Stimulated activated CD8-positive, alpha-beta memory T cell treated with anti-CD3 and anti-CD28 coated beads, Interleukin-4, amount 100 ng/mL, for 24 hours (primary cell): ENCODE data around the gene GUCY2D.

Experiments used
- DNase-seq: peaks from one replicate; pipeline ENCODE4 v3.0.0-alpha.2; 2020; ENCODE audit warnings: low read depth

Gene GUCY2D

DNA sequence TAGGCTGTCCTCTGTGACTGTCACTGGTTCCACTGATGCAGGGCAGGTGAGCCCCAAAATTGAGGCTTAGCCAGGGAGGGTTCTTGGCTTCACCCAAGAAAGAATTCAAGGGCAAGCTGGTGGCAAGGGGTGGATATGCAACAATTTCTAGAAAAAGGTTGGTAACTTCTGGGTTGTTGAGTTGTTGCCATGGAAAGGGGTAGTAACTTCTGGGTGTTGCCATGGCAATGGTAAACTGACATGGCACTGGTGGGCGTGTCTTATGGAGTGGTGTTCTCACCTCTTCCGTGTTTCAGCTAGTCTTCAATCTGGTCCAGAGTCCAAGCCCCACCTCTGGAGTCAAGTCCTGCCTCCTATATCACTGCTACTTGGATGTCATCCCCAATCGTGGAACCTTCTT is 9.5 kb upstream of the GUCY2D start:
- DNase-seq, result no peak

DNA sequence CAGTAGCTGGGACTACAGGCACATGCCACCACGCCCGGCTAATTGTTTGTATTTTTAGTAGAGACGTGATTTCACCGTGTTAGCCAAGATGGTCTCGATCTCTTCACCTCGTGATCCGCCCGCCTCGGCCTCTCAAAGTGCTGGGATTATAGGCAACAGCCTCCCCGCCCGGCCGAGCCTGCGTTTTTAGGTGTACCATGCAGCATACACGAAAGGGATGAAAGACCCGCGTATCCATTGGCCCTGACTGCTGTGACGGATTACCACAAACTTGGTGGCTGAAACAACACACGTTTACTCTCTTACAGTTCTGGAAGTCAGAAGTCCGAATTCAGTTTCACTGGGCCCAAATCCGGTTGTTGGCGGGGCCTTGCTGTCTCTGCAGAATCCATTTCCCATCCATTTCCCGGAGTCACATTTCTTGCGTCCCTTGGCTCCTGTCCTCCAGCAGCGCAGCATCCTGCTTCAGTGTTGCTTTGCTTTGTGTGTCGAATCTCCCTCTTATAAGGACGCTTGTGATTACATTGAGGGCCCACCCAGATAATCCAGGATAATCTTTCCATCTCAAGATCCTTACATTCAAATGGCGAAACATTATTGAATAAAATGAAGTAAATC is 8.3 kb upstream of the GUCY2D start:
- no peak for DNase-seq

DNA sequence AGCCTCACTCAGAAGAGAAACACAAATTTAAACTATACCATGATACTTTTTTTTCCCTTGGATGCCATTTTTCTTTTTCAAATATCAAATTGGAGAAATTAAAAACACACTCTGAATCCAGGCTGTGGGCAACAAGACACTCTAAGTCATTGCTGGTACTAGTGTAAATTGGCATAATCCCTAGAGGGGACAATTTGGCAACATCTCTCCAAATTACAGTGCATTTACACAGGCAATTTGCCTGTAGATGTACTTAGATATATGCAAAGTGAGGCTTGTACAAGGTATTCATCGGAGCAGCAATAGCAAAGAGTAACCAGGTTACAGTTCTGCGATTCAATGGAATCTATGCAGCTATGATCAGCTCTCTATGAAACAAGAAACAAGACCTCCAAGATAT is 6.7 kb upstream of the GUCY2D start:
- DNase-seq, result no peak

DNA sequence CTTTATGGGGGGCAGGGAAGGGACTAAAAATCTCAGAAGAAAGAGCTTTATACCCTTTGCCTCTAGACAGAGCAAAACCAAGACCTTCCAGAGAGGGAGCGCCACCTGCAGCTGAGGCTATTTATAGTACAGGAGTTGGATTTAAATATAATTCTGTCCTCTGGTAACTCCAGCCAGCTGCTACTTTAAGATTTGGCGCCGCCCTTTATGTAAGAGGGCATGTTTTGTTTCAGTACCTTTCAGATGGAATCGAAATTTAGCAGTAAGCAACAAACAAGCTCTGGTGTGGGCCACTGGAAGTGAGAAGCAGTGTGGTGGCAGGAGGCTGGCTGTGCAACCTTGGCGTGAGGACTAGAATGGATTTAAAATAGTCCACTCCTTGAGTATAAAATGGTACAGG is 5.2 kb upstream of the GUCY2D start:
- no peak for DNase-seq

DNA sequence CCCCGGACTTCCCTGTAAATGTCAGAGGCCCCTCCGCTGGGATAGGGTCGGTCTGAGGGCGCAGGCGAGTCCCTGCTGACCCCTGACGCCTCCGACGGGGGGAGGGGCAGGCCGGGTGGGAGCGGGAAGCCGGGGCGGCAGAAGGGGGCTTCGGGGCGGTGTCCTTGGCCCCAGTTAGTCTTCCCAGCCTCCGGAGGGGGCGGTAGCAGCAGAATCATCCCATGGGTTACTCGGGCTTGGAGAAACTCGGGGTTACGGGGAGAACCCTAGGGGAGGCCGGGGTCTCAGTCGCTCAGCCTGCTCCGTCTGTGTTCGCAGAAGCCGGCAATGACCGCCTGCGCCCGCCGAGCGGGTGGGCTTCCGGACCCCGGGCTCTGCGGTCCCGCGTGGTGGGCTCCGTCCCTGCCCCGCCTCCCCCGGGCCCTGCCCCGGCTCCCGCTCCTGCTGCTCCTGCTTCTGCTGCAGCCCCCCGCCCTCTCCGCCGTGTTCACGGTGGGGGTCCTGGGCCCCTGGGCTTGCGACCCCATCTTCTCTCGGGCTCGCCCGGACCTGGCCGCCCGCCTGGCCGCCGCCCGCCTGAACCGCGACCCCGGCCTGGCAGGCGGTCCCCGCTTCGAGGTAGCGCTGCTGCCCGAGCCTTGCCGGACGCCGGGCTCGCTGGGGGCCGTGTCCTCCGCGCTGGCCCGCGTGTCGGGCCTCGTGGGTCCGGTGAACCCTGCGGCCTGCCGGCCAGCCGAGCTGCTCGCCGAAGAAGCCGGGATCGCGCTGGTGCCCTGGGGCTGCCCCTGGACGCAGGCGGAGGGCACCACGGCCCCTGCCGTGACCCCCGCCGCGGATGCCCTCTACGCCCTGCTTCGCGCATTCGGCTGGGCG is 542 bp downstream of the GUCY2D start:
- DNase-seq, result no peak

DNA sequence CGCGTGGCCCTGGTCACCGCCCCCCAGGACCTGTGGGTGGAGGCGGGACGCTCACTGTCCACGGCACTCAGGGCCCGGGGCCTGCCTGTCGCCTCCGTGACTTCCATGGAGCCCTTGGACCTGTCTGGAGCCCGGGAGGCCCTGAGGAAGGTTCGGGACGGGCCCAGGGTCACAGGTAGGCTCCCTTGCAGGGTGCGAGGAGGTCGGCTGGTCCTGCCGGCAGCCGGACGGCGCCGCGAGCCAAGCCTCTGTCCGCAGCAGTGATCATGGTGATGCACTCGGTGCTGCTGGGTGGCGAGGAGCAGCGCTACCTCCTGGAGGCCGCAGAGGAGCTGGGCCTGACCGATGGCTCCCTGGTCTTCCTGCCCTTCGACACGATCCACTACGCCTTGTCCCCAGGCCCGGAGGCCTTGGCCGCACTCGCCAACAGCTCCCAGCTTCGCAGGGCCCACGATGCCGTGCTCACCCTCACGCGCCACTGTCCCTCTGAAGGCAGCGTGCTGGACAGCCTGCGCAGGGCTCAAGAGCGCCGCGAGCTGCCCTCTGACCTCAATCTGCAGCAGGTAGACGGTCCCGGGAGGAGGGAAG is 1.3 kb downstream of the GUCY2D start:
- DNase-seq, result no peak

DNA sequence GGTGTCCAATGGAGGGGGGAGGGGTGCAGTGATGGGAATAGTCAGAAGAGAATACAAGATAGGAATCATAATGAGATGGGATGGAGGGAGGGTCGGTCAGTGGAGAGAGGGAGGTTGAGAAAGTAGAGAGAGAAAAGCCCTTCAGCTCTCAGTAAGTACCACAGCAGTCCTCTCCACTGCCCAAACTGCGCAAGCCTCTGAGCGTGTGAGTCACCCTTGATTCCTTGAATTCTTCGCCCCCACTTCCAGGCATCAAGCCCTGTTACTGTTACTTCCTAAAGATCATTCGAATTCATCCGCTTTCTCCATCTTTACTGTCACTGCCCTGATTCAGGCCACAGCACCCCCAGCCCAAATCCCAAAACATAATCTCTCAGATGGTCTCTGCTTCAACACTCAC is 2.5 kb downstream of the GUCY2D start:
- no peak for DNase-seq

DNA sequence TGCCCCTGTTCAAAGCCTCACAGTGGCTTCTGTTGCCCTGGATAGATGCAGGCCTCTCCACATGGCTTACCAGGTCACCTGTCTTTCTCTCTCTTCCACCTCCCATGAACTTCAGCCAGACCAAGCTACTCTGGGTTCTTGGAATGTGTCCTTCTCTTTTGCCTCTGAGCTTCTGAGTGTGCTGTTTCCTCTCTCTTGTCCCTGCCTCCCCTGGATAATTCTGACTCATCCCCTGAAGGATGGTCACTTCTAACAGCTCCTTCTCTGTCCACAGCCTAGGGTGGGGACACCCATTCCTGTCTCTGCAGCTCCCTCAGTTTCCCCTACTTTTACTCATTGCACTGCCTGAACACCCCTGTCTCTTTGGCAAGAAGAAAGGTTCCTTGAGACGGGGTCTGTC is 2.9 kb downstream of the GUCY2D start:
- DNase-seq, result no peak

DNA sequence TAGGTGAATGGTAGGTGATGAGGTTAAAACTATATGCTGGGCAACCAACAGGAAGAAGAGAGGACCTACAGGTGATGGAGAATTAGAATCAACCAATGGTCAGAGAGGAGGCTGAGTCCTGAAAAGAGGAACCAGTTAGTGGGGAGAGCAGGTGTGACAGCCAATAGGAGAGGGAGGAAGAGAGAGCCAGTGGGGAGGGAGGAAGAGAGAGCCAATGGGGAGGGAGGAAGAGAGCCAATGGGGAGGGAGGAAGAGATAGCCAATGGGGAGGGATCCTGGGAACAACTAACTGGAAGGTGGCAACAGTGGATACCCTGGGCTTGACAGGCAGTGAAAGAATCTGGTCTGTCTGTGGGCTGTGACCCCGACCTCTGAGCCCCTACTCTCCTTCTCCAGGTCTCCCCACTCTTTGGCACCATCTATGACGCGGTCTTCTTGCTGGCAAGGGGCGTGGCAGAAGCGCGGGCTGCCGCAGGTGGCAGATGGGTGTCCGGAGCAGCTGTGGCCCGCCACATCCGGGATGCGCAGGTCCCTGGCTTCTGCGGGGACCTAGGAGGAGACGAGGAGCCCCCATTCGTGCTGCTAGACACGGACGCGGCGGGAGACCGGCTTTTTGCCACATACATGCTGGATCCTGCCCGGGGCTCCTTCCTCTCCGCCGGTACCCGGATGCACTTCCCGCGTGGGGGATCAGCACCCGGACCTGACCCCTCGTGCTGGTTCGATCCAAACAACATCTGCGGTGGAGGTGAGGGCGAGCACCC is 3.7 kb downstream of the GUCY2D start:
- DNase-seq, result no peak

DNA sequence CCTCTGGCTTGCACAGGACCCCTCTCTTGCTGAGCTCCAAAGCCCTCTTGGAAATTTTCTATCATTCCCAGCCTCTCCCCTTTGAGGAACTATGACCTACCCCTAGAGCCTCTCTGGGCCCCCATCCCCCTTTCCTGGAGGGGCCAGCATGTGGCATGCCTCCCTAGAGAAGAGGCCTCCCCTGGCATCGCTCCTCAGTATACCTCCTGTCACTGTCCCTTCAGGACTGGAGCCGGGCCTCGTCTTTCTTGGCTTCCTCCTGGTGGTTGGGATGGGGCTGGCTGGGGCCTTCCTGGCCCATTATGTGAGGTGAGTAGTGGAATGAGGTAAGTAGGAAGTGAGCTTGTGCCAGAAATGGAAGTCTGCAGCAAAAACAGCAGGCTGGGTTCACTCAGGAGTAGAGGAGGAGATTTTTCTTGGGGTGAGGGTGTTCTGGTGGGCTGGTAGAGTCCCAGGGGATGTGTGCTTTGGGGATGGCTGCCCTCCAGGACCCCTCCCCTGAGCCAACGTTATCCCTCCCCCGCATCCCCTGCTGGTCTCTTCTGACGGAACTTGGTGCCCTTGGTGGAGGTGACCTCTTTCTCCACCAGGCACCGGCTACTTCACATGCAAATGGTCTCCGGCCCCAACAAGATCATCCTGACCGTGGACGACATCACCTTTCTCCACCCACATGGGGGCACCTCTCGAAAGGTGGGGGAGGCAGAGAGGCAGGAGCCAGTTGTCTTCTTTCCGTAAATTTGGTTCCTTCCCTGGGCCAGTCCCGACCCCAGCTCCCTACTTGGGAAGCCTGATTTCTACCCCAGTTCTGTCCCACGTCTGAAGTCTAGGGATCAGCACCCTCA is 4.6 kb downstream of the GUCY2D start:
- no peak for DNase-seq

DNA sequence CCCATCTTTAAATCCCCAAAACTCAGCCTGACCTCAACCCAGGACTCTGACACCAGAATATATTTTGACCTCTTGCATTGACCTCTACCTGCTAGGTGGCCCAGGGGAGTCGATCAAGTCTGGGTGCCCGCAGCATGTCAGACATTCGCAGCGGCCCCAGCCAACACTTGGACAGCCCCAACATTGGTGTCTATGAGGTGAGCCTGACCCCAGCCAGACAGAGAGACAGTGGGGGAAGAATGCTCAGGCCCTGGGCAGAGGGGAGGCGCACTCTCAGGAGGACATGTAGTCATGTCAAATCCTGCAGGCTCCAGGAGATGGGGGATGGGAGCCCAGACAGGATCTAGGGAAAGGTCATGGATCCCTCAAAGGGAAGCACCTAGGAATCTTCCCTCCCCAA is 5.4 kb downstream of the GUCY2D start:
- no peak for DNase-seq

DNA sequence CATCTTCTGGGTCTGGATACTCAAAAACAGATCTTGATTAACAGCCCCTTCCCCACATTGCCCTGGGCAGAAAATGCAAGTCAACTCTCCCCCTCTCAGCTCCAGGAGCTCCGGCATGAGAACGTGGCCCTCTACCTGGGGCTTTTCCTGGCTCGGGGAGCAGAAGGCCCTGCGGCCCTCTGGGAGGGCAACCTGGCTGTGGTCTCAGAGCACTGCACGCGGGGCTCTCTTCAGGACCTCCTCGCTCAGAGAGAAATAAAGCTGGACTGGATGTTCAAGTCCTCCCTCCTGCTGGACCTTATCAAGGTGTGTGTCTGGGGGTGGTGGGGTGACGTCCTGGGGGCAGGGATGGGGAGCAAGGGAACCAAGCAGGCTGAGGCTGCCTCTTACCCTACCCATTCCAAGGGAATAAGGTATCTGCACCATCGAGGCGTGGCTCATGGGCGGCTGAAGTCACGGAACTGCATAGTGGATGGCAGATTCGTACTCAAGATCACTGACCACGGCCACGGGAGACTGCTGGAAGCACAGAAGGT is 9.7 kb downstream of the GUCY2D start:
- DNase-seq, result no peak

DNA sequence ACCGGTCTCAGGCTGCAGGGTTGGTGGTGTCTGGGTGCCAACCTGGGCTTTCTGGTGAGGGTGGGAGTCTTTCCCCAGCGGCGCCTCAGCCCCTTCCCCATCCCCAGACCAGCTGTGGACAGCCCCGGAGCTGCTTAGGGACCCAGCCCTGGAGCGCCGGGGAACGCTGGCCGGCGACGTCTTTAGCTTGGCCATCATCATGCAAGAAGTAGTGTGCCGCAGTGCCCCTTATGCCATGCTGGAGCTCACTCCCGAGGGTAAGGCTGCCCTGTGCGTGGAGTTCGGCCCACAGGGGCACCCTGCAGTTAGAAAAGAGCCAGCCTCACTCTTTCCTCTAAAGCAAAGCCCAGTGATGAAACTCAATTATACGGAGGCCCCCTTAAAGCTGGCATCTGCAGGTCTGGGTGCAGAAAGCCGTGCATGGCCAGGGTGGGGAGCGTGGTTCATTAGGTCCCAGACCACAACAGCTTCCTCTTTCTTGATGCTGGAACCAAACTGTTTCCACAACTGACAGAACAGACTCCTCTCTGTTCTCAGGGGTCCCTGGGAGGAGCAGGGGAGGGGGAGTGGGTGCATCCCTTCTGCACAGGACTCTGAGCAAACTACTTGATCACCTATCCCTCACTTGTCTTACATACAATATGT is 10.7 kb downstream of the GUCY2D start:
- DNase-seq, result no peak

DNA sequence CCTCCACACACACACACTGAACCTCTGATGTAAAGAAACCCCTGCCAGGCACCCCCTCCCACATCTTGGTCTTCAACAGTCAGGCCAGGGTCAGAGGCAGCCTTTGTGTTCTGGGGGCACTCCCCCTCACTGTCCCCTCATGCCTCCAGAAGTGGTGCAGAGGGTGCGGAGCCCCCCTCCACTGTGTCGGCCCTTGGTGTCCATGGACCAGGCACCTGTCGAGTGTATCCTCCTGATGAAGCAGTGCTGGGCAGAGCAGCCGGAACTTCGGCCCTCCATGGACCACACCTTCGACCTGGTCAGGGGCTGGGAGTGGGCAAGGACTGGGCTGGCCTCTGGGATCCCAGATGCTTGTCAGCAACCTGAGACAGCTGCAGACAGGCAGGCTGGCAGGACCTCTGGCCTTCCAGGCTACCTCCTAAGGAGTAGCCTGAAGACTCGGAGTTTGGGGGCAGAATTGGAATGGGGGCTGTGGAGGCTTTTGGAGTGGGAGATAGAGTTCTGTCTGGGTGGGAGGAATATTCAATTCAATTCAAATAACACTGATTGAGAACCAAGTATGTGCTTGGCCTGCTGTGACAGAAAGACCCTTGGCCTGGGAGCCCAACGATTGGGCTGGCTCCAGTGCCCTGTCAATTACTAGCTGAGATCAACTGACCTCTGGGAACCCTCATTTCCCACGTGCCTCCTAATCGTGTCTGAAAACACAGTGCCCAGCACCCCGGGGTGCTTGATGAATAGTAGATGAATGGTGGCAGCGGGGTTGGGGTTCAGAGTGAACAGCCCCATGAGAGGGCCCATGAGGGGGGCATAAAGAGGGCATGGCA is 11.5 kb downstream of the GUCY2D start:
- DNase-seq, result no peak

DNA sequence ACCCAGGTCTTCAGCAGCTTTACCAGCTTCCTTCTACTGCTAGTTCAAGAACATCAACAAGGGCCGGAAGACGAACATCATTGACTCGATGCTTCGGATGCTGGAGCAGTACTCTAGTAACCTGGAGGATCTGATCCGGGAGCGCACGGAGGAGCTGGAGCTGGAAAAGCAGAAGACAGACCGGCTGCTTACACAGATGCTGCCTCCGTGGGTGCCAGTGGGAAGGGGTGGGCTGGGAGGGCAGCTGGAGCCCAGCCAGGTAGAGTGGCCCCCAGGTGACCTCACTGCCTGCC is 12.1 kb downstream of the GUCY2D start:
- no peak for DNase-seq

DNA sequence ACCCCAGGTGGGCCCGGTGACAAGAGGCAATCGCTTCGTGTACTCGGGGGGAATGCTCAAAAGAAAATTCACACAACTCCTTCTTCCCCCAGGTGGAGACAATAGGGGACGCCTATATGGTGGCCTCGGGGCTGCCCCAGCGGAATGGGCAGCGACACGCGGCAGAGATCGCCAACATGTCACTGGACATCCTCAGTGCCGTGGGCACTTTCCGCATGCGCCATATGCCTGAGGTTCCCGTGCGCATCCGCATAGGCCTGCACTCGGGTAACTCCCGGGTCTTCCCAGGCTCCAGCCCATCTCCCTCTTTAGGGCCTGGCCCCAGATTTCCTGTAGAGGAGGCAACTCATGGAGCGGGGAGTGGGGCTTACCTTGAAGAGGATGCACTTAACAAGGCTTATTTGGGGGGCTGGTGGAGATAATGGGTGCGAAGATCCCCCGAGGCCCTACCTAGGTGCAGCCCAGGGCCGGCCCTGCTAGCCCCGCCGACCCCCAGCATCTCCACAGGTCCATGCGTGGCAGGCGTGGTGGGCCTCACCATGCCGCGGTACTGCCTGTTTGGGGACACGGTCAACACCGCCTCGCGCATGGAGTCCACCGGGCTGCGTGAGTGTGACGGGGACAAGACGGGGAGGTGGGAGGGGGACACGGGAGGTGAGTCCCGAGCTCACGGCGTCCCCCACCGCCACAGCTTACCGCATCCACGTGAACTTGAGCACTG is 13.0 kb downstream of the GUCY2D start:
- DNase-seq, result no peak

DNA sequence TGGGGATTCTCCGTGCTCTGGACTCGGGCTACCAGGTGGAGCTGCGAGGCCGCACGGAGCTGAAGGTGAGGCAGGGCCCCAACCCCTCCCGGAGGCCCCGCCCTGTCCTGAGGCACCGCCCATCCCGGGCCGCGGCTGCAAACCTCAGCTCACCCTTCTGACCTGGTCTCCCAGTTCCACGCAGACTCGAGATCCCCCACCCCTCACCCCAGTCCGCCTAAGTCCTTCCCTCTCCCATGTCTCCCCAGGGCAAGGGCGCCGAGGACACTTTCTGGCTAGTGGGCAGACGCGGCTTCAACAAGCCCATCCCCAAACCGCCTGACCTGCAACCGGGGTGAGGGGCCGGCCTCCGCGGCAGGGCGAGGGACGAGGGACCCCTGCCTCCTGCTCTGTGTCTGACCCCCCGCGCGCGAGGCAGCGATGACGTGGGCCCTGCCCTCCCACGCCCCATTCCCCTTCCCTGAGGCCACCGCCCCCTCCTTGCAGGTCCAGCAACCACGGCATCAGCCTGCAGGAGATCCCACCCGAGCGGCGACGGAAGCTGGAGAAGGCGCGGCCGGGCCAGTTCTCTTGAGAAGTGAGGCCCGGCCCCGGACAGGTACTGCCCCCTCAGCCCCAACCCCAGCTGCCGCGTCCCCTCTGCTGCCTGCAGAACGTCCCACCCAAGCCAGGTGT is 13.7 kb downstream of the GUCY2D start:
- no peak for DNase-seq

DNA sequence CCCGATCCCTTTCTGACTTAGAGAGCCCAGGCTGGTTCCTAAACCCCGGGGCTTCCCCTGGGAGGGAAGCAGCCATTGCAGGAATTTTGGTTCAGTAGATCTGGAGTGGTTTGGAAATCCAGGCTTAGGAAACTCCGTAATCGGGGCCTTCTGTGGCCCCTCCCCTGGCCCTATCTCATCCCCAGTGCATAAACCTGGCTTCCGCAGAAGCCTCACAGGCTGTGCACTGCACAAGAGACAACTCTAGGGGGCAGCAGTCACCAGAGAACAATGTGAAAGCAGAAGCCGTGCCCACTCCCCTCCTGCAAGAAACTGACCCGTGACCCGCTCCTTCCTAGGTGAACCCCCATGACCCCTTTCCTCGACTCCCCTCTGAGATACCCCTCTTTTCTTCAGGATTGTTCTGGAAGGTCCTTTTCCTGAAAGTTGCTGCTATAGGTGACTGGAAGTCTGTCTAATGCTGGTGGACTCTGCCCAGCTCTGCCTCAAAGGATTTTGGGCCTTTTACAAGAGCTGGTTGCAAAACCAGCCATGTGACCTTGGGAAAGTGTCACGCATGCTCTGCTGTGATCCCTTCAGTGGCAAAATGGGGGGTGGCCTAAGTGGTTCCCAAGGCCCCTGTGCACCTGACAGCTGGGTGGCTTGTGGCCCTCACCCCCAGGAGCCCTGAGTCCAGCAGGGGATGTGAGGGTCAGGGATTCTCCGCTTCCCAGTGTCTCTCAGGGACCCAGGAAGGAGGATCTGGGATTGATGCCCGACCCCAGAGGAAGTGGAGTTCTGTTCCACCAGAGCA is 14.4 kb downstream of the GUCY2D start:
- no peak for DNase-seq
